Spleen (tissue), 7 donors: Measurements from ENCODE around the gene ATP6V0C.

Source experiments
- POLR2AphosphoS5 ChIP-seq, 3 donors: sonication (generic); formaldehyde crosslinking; IDR thresholded peaks; one replicate each; pipeline ENCODE4 v1.5.1; 2017; ENCODE audit warnings: antibody characterized with exemption in 3 of 3
- TF ChIP-seq, protein P1 (sequence below), 11 experiments: fragments of 200-600 bp in 7 of 11; fragments of 450-650 bp in 4 of 11; sonication (generic) in 4 of 11; IDR thresholded peaks in 8 of 11; conservative IDR thresholded peaks in 3 of 11; 1 replicate in 7 of 11; 2 replicates in 4 of 11; pipeline versions ENCODE4 v1.4.0 to v1.8.0; 2016 to 2021; ENCODE audit warnings: antibody characterized with exemption in 11 of 11, inconsistent platforms in 4 of 11, mild to moderate bottlenecking in 1 of 11
- donor health status: DM: no; HTN: no; CAD: no; lungs with moderate emphysema.
- donor health status: DM: no; HTN: no; CAD: no.
- donor health status: DM: no; HTN: no; CAD: no.

DNA sequence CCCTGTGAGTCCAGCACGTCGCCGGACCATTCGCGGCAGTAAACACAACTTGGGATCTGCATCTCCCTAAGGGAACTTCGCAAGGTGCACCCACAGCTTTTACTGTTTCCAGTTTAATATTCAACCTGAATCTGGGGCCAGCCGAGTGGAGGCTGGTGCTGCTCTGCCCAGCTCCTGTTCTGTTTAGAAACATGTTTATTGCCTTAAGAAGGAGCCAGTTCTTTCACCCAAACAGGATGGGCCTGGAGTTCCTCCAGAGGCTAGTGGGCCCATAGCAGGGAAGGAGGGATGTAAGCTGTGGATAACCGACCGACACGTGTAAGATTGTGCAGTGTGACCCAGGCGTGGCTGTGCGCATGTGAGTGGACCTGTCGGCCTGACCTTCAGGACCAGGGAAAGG is 21.5 kb upstream of the ATP6V0C start:
- TF ChIP-seq, protein P1, sequence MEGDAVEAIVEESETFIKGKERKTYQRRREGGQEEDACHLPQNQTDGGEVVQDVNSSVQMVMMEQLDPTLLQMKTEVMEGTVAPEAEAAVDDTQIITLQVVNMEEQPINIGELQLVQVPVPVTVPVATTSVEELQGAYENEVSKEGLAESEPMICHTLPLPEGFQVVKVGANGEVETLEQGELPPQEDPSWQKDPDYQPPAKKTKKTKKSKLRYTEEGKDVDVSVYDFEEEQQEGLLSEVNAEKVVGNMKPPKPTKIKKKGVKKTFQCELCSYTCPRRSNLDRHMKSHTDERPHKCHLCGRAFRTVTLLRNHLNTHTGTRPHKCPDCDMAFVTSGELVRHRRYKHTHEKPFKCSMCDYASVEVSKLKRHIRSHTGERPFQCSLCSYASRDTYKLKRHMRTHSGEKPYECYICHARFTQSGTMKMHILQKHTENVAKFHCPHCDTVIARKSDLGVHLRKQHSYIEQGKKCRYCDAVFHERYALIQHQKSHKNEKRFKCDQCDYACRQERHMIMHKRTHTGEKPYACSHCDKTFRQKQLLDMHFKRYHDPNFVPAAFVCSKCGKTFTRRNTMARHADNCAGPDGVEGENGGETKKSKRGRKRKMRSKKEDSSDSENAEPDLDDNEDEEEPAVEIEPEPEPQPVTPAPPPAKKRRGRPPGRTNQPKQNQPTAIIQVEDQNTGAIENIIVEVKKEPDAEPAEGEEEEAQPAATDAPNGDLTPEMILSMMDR (IDR thresholded peaks at IDR 0.05 in 8 of 11, conservative IDR thresholded peaks at IDR 0.05 in 3 of 11): no peak
- no peak for TF ChIP-seq POLR2AphosphoS5 (IDR thresholded peaks at IDR 0.05)
